Aorta (tissue), 5 donors: ENCODE measurements around the gene CTNNA2. TPM values are rescaled to one million over a fixed set of nuclear protein-coding genes. Genes with fewer than 3 reads are reported as not detected.

Source experiments
- ATAC-seq: fragments of 200-7000 bp; cut with Tn5 transposase; one replicate; pipeline ENCODE4 v1.9.1; 2022; ENCODE audit warnings: moderate library complexity; ENCODE audit not compliant: low FRiP score
- DNase-seq, 2 donors: peaks; one replicate each; pipeline ENCODE4 v3.0.0-alpha.2; 2020
- H3K27ac ChIP-seq, 2 donors: one replicate each; pipeline ENCODE4 v1.5.1; 2013; ENCODE audit warnings: low read length in 2 of 2, mild to moderate bottlenecking in 2 of 2, moderate library complexity in 2 of 2, control low read depth in 1 of 2, inconsistent platforms in 1 of 2, low read depth in 1 of 2
- H3K27me3 ChIP-seq, 2 donors: one replicate each; pipeline ENCODE4 v1.6.1; 2013; ENCODE audit warnings: control low read depth in 1 of 2, low read length in 1 of 2, mild to moderate bottlenecking in 1 of 2, moderate library complexity in 1 of 2; ENCODE audit not compliant: insufficient read depth in 2 of 2, control insufficient read depth in 1 of 2
- H3K36me3 ChIP-seq, 2 donors: one replicate each; pipeline ENCODE4 v1.6.1; 2013; ENCODE audit warnings: control low read depth in 1 of 2, low read length in 1 of 2, mild to moderate bottlenecking in 1 of 2; ENCODE audit not compliant: insufficient read depth in 2 of 2, control insufficient read depth in 1 of 2
- H3K4me1 ChIP-seq, 2 donors: one replicate each; pipeline ENCODE4 v1.6.1; 2013; ENCODE audit warnings: low read length in 2 of 2, control low read depth in 1 of 2, mild to moderate bottlenecking in 1 of 2, moderate library complexity in 1 of 2; ENCODE audit not compliant: insufficient read depth in 2 of 2, control insufficient read depth in 1 of 2
- H3K4me3 ChIP-seq, 2 donors: one replicate each; pipeline ENCODE4 v1.5.1; 2013; ENCODE audit warnings: low read length in 2 of 2, control low read depth in 1 of 2, mild to moderate bottlenecking in 1 of 2
- H3K9me3 ChIP-seq: one replicate; pipeline ENCODE4 v1.6.1; 2013; ENCODE audit warnings: mild to moderate bottlenecking, low read length; ENCODE audit not compliant: control insufficient read depth
- WGBS, 2 donors: extraction: QIAGEN DNeasy Blood & Tissue Kit; methylation state at CpG; one replicate each; pipeline ENCODE4 v1.1.7; 2013; 5-methylcytosine and 5-hydroxymethylcytosine counted together
- intact Hi-C, 2 donors: fragments of 100-400 bp; cut with DNase I; formaldehyde crosslinking; loops; one replicate each; pipeline versions ENCODE4 v1.14.2 to v1.15.0; 2022
- polyA plus RNA-seq, 2 donors: library from polyadenylated mRNA; stranded (reverse); fragments of 200-250 nt; gene quantifications; one replicate each; pipeline ENCODE4 v1.2.3, GENCODE V29; 2013
- total RNA-seq, 2 donors: library from RNA; stranded (reverse); fragmentation: NEBNext Ultra II Directional; extraction: Animal tissue kit (Norgen Biotek cat#: 25700); gene quantifications; one replicate each; pipeline ENCODE4 v1.2.1, GENCODE V29; 2021
- donor health status: healthy with polysubstance abuse.
- donor health status: Bipolar disorder and iron deficiency.
- donor health status: DM: no; HTN: no; CAD: no.
- donor health status: DM: no; HTN: no; CAD: no.
- donor health status: DM: yes; HTN: yes; CAD: no.

Gene CTNNA2
- total and polyA plus RNA-seq, 4 donors = 0.05 to 0.12 TPM; not detected in 2

- Histone ChIP-seq H3K36me3 (no peaks in the 10 kb centered on the region), H3K4me3 (no peak overlapping the region), H3K27ac (no peak overlapping the region), H3K4me1 (no peaks in the 10 kb centered on the region), H3K9me3 (no peaks in the 10 kb centered on the region), H3K27me3 (peaks cover 0 to 2% of the 10 kb centered on the region in 2 donors)
- intact Hi-C loops = no loop called here
- WGBS, 2 donors = 80 to 90% methylated on average over 1 of the region's 1 CpG
- no peak for ATAC-seq
- no peak for DNase-seq
Measured at GRCh38 chr2:80149991-80150390, 637.1 kb downstream of the CTNNA2 start.

- no peaks in the 10 kb centered on the region for H3K9me3 ChIP-seq
- DNase-seq = no peak
- peaks cover 0 to 2% of the 10 kb centered on the region in 2 donors for H3K27me3 ChIP-seq
- H3K4me3 ChIP-seq = no peak overlapping the region
- no peak for ATAC-seq
- intact Hi-C loops = no loop called here
- H3K36me3 ChIP-seq = no peaks in the 10 kb centered on the region
- H3K4me1 ChIP-seq = no peaks in the 10 kb centered on the region
- H3K27ac ChIP-seq = no peak overlapping the region
Measured at GRCh38 chr2:80151248-80151647, 638.4 kb downstream of the CTNNA2 start.

- H3K4me3 ChIP-seq = no peak overlapping the region
- DNase-seq (no peak), ATAC-seq (no peak)
- WGBS, 2 donors = 91 to 95% methylated on average over 3 of the region's 3 CpGs
- H3K27me3 ChIP-seq = peaks cover 0 to 2% of the 10 kb centered on the region in 2 donors
- no peak overlapping the region for H3K27ac ChIP-seq
- H3K9me3 ChIP-seq = no peaks in the 10 kb centered on the region
- intact Hi-C loops = no loop called here
- H3K36me3 ChIP-seq = no peaks in the 10 kb centered on the region
- no peaks in the 10 kb centered on the region for H3K4me1 ChIP-seq
Measured at GRCh38 chr2:80151651-80152050, 638.8 kb downstream of the CTNNA2 start.

GRCh38 chr2:80153151-80153550 lies 640.3 kb downstream of the CTNNA2 start:
- Histone ChIP-seq H3K4me3 (no peak overlapping the region), H3K4me1 (no peaks in the 10 kb centered on the region), H3K36me3 (no peaks in the 10 kb centered on the region), H3K9me3 (no peaks in the 10 kb centered on the region), H3K27me3 (no peaks in the 10 kb centered on the region), H3K27ac (no peak overlapping the region)
- 74% methylated on average over 4 of the region's 4 CpGs for WGBS, 2 donors
- ATAC-seq = no peak
- intact Hi-C loops = no loop called here
- no peak for DNase-seq

- intact Hi-C loops = no loop called here
- no peak overlapping the region for H3K27ac ChIP-seq
- ATAC-seq = no peak
Measured at GRCh38 chr2:80153768-80154167, 640.9 kb downstream of the CTNNA2 start.

DNA sequence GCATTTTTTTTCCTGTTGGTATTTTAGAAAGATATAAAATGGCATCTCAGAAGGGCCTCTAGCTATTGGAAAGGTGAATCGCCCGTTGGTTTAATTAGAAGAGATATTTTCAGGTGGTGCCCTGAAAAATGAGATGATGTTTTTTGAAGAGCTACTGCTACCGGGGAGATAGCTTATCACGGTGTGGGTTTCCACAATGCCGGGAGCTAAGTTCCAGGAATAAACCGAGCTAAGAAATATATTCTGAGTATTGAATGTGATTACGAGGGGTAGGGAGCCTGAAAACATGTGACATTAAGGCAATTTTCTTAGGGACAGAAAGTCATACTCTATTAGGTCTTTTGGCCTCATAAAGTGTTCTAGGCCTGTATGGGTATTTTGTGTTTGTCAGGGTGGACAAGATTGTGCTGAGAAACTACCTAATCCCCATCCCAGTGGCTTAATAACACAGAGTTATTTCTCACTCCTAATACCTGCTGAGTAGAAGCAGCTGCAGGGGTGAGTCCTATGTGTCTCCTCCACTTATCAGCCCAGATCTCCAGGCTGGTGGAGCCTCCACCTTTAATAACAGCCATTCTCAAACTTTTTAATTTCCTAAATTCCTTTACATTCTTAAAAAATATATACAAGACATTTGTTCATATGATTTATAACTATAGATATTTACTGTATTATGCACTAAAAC lies 641.5 kb downstream of the CTNNA2 start:
- Histone ChIP-seq H3K36me3 (no peaks in the 10 kb centered on the region), H3K4me1 (no peaks in the 10 kb centered on the region), H3K27me3 (no peaks in the 10 kb centered on the region), H3K27ac (no peak overlapping the region), H3K9me3 (no peaks in the 10 kb centered on the region), H3K4me3 (no peak overlapping the region)
- 78 to 84% methylated on average over 7 of the region's 7 CpGs for WGBS, 2 donors
- DNase-seq (no peak), ATAC-seq (no peak)
- intact Hi-C loops = no loop called here

More at GRCh38 chr2:80153768-80154167, 640.9 kb downstream of the CTNNA2 start:
- DNase-seq = no peak
- Histone ChIP-seq H3K4me3 (no peak overlapping the region), H3K36me3 (no peaks in the 10 kb centered on the region), H3K9me3 (no peaks in the 10 kb centered on the region), H3K4me1 (no peaks in the 10 kb centered on the region), H3K27me3 (no peaks in the 10 kb centered on the region)

DNA sequence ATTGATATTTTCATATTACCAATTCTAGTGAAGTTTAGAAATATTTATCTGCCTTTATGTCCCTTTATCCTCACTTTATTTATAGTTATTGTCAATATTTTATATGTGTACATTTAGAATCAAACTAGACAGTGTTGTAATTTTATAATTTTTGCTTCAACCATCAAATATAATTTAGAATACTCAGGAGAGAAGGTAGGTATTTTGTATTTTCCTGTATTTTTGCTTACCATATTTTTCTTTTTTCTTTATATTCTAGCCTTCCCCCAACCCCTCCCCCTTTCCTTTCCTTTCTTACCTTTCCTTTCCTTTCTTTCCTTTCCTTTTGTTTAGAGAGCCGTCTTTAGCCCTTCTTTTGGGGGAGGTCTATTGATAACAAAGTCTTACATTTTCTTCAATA lies 651.5 kb downstream of the CTNNA2 start:
- H3K4me1 ChIP-seq = no peaks in the 10 kb centered on the region
- no peak overlapping the region for H3K4me3 ChIP-seq
- ATAC-seq (no peak), DNase-seq (no peak)
- peaks cover 3% of the 10 kb centered on the region for H3K9me3 ChIP-seq
- no peak overlapping the region for H3K27ac ChIP-seq
- no peaks in the 10 kb centered on the region for H3K27me3 ChIP-seq
- H3K36me3 ChIP-seq = no peaks in the 10 kb centered on the region
- intact Hi-C loops = no loop called here
- WGBS, 2 donors = 25 to 41% methylated on average over 1 of the region's 1 CpG

DNA sequence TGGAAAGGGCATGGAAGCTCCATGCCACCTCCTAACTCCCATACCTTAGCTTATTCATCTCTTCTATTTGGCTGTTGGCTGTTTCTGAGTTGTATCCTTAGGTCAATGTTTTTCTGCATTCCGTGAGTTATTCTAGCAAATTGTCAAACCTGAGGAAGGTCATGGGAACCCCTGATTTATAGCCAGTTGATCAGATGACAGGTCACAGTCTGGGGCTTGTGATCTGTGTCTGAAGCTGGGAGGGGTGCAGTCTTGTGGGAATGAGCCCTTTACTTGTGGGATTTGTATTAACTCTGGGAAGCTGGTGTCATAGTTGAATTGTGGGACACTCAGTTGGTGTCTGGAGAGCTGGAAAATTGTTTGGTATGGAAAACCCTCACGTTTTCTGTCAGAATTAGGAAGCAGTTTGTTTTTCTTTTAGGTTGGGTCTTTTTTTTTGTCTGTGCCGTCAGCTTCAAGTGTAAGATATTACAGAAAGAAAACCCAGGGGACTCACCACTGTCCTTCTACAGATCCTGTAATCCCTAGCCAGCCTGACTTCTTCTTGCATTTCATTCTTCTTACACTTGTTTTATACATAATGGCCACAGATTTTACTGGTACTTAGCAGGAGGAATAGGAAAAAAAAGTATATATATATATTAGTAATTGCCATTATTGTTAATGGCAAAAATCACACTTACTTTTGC lies 653.8 kb downstream of the CTNNA2 start:
- Histone ChIP-seq H3K27me3 (no peaks in the 10 kb centered on the region), H3K4me1 (no peaks in the 10 kb centered on the region), H3K36me3 (no peaks in the 10 kb centered on the region), H3K27ac (no peak overlapping the region), H3K9me3 (peaks cover 2% of the 10 kb centered on the region), H3K4me3 (no peak overlapping the region)
- intact Hi-C loops = no loop called here
- DNase-seq (no peak), ATAC-seq (no peak)
- WGBS, 2 donors = 11 to 22% methylated on average over 3 of the region's 3 CpGs

DNA sequence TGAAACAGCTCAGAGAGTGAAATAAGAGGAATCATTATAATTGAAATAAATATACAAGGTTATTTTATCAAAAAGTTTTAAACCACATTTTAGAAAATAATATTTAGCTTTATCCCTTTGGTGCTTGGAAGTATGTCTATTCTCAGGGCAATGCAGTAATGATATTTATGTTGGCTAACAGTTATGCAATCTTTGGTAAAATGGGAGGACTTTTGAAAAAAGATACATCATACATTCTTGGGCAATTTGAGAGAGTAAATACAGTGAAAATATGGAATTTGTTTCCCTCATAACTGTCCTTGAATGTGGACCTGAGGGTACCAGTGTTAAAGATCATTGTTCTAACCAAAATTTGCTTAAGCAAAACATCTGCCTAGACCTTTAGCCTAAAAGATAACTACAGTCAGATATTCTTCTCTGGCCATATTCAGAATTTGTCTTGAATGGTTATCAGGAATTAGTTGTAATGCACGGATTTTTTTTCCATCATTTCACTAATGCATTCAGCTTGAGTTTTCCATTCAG lies 654.5 kb downstream of the CTNNA2 start:
- H3K36me3 ChIP-seq = no peaks in the 10 kb centered on the region
- no peak overlapping the region for H3K27ac ChIP-seq
- 34 to 48% methylated on average over 1 of the region's 1 CpG for WGBS, 2 donors
- H3K4me1 ChIP-seq = no peaks in the 10 kb centered on the region
- H3K9me3 ChIP-seq = peaks cover 2% of the 10 kb centered on the region
- intact Hi-C loops = no loop called here
- H3K27me3 ChIP-seq = no peaks in the 10 kb centered on the region
- ATAC-seq = no peak
- no peak for DNase-seq
- H3K4me3 ChIP-seq = no peak overlapping the region
